ENCODE measurements around the gene CCDC88B. TPM values are rescaled to one million over a fixed set of nuclear protein-coding genes. Genes with fewer than 3 reads are reported as not detected.
A peak's percentile ranks its signal among the peaks of the same experiment; 100 is the strongest.

The CCDC88B gene
- total RNA-seq, 8 experiments from 2014 or later, result 0.90 to 8.6 (median 3.0) TPM

DNA sequence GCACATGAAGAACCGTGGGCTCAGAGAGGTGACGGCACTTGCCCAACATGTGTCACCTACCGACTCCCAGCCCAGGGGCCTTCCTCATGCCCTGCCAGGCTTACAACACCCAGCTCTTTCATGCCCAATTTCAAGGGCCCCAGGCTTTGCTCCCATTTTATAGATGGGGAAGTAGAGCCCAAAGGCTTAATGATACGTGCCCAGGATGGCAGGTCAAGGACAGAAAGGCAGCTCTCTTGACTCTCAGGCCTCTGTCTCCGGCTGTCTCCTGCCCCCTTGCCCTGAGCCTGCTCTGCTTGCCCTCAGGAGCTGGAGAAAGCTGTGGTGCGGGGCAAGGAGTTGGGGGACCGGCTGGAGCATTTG lies 9.0 kb downstream of the CCDC88B start:
- no peak for ATAC-seq (replicated peaks in 6 of 8)
- WGBS, 10 experiments, result 69 to 100% (median 92%) methylated on average over 1 to 5 of the region's 7 CpGs; no CpG with 5 or more reads in 7 of the 10 experiments
- Histone ChIP-seq H3K4me1 (replicated peaks in 1 of 2) (peaks cover 11 to 23% of the 10 kb centered on the region in 2 donors), H3K27ac (no peak overlapping the region), H3K4me3 (no peak overlapping the region)
- in situ Hi-C loops (cut with MboI; ENCODE audit: low pct_unique_long_range_greater_than_20kb in 2 of 9, low sequenced_read_pairs in 9 of 9, unreplicated experiment in 9 of 9), result no loop called here

DNA sequence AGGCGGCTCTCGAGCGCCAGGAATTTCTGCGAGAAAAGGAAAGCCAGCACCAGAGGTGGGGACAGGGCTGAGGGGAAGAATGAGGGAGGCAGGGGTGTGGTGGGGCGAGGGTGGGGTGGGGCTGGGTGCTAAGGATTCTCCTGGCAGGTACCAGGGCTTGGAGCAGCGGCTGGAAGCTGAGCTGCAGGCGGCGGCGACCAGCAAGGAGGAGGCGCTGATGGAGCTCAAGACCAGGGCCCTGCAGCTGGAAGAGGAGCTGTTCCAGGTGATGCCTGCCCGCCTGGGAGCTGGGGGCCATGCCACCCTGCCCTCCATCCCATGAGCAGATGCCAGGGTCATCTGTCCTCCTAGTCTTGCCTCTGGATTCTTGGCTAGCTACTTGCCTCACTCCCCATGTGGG lies 9.4 kb downstream of the CCDC88B start:
- in situ Hi-C loops (cut with MboI; ENCODE audit: low pct_unique_long_range_greater_than_20kb in 2 of 9, low sequenced_read_pairs in 9 of 9, unreplicated experiment in 9 of 9), result no loop called here
- no peak overlapping the region for H3K4me3 ChIP-seq
- peaks cover 10 to 23% of the 10 kb centered on the region in 2 donors for H3K4me1 ChIP-seq (replicated peaks in 1 of 2)

DNA sequence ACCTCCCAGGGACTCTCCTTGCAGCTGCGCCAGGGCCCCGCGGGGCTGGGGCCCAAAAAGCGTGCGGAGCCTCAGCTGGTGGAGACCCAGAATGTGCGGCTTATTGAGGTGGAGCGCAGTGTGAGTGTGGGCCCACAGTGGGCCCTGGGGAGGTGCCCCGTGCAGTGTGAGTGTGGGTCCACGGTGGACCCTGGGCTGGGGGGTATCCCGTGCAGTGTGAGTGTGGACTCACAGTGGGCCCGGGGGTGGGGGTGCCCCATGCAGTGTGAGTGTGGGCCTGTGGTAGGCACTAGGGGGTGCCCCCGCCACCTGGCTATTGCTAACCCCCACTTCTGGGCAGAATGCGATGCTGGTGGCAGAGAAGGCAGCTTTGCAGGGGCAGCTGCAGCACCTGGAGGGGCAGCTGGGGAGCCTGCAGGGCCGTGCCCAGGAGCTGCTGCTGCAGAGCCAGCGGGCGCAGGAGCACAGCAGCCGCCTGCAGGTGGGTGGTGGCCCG lies 11.2 kb downstream of the CCDC88B start:
- no peak overlapping the region for H3K27ac ChIP-seq
- 60 to 100% (median 98%) methylated on average over 1 to 5 of the region's 18 CpGs; no CpG with 5 or more reads in 6 of the 10 experiments for WGBS, 10 experiments
- ATAC-seq (replicated peaks in 6 of 8), result no peak

More for the DNA sequence above, 9.4 kb downstream of the CCDC88B start:
- WGBS, 10 experiments, result 48 to 85% (median 80%) methylated on average over 1 to 4 of the region's 11 CpGs; no CpG with 5 or more reads in 7 of the 10 experiments
- H3K27ac ChIP-seq, result no peak overlapping the region
- ATAC-seq (replicated peaks in 6 of 8), result no peak

DNA sequence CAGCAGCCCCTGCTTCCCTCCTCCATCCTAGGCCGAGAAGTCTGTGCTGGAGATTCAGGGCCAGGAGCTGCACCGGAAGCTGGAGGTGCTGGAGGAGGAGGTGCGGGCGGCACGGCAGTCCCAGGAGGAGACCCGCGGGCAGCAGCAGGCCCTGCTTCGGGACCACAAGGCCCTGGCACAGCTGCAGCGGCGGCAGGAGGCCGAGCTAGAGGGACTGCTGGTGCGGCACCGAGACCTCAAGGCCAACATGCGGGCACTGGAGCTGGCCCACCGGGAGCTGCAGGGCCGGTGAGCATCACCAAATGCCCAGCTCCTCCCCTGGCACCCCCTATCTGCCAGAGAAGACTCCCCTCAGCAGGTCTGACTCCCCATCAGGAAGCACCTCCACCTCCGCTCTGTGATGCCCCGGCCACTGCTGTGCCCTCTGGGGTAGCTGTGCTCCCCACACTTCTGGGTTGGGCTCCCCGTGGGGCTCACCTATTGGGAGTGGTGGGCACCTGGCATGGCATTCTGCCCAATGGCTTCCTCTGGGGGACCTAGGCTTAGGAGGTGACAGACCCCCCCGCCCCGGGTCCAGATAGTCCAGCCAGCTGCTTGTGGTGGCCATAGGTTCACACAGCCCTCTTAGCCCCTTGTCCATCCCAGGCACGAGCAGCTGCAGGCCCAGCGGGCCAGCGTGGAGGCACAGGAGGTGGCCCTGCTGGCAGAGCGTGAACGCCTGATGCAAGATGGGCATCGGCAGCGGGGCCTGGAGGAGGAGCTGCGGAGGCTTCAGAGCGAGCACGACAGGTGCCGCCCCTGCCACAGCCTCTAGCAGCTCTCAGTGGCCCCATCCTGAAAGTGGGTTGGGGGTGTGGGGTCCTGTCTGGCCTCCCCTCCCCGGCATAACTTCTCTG lies 12.3 kb downstream of the CCDC88B start:
- Histone ChIP-seq H3K27ac (no peak overlapping the region), H3K4me1 (replicated peaks in 1 of 2) (peaks cover 14 to 36% of the 10 kb centered on the region in 2 donors), H3K4me3 (no peak overlapping the region)
- 79 to 100% (median 90%) methylated on average over 1 to 9 of the region's 33 CpGs; no CpG with 5 or more reads in 4 of the 10 experiments for WGBS, 10 experiments
- in situ Hi-C loops (cut with MboI; ENCODE audit: low pct_unique_long_range_greater_than_20kb in 2 of 9, low sequenced_read_pairs in 9 of 9, unreplicated experiment in 9 of 9), result no loop called here
- ATAC-seq (replicated peaks in 6 of 8), result no peak

More for the DNA sequence above, 11.2 kb downstream of the CCDC88B start:
- peaks cover 10 to 26% of the 10 kb centered on the region in 2 donors for H3K4me1 ChIP-seq (replicated peaks in 1 of 2)
- in situ Hi-C loops (cut with MboI; ENCODE audit: low pct_unique_long_range_greater_than_20kb in 2 of 9, low sequenced_read_pairs in 9 of 9, unreplicated experiment in 9 of 9), result no loop called here
- no peak overlapping the region for H3K4me3 ChIP-seq

DNA sequence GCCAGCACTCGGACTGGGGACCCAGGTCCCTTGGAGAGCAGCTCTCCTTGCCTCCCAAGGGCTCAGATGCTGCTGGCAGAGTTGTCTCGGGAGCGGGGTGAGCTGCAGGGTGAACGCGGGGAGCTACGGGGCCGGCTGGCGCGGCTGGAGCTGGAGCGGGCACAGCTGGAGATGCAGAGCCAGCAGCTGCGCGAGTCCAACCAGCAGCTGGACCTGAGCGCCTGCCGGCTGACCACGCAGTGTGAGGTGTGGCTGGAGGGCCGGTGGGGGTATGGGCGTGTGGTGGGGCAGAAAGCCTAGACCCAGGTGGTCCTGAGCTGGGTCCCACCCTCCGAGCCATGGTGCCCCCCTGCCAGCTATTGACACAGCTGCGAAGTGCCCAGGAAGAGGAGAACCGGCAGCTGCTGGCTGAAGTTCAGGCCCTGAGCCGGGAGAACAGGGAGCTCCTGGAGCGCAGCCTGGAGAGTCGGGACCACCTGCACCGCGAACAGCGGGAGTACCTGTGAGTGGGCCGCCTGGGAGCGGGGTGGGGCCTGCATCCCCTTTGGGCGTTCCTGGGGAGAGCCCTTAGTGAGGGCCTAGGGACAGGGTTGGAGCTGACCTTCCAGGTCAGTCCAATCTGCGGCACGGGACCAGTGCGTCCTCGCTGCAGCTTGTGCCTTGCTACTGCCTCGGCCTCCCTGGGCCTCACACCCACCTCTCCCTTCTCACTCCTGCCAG lies 13.2 kb downstream of the CCDC88B start:
- ATAC-seq (replicated peaks in 6 of 8), result no peak
- in situ Hi-C loops (cut with MboI; ENCODE audit: low pct_unique_long_range_greater_than_20kb in 2 of 9, low sequenced_read_pairs in 9 of 9, unreplicated experiment in 9 of 9), result no loop called here
- H3K27ac ChIP-seq, result no peak overlapping the region
- peaks cover 22 to 41% of the 10 kb centered on the region in 2 donors for H3K4me1 ChIP-seq (replicated peaks in 1 of 2)
- no peak overlapping the region for H3K4me3 ChIP-seq
- WGBS, 10 experiments, result 60 to 94% (median 83%) methylated on average over 1 to 7 of the region's 34 CpGs; no CpG with 5 or more reads in 7 of the 10 experiments

DNA sequence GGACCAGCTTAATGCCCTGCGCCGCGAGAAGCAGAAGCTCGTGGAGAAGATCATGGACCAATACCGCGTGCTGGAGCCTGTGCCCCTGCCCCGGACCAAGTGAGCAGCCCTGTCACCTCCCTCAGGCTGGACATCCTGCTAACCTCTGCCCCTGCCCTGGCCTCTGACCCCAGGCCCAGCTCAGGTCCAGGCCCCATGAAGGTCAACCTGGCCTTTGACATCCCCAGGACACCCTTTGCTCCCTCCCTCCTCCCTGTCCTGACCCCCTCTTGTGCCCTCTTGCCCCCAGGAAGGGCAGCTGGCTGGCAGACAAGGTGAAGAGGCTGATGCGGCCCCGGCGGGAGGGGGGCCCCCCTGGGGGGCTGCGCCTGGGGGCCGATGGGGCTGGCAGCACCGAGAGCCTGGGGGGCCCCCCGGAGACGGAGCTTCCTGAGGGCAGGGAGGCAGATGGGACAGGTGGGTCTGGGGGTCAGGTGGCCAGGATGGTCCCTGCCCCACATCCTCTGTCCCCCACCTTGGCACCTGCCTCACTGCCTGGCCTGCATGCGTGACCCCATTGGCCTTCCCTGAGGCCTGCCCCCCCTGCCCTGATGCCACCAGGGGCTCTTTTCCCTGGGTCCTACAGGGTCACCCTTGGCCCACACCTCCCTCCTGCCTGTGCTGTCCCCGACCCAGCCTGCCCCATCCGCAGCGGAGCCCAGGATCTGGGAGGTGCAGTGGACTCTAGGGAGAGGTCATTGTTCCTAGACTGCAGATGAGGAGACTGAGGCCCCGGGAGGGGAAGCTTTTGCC lies 13.9 kb downstream of the CCDC88B start:
- 87% methylated on average over 3 of the region's 20 CpGs; no CpG with 5 or more reads in 9 of the 10 experiments for WGBS, 10 experiments
- peak overlapping the region in 1 of 2 donors; percentile 18 for H3K27ac ChIP-seq
- peaks cover 22 to 40% of the 10 kb centered on the region in 2 donors for H3K4me1 ChIP-seq (replicated peaks in 1 of 2)
- in situ Hi-C loops (cut with MboI; ENCODE audit: low pct_unique_long_range_greater_than_20kb in 2 of 9, low sequenced_read_pairs in 9 of 9, unreplicated experiment in 9 of 9), result no loop called here
- H3K4me3 ChIP-seq, result no peak overlapping the region
- no peak for ATAC-seq (replicated peaks in 6 of 8)

DNA sequence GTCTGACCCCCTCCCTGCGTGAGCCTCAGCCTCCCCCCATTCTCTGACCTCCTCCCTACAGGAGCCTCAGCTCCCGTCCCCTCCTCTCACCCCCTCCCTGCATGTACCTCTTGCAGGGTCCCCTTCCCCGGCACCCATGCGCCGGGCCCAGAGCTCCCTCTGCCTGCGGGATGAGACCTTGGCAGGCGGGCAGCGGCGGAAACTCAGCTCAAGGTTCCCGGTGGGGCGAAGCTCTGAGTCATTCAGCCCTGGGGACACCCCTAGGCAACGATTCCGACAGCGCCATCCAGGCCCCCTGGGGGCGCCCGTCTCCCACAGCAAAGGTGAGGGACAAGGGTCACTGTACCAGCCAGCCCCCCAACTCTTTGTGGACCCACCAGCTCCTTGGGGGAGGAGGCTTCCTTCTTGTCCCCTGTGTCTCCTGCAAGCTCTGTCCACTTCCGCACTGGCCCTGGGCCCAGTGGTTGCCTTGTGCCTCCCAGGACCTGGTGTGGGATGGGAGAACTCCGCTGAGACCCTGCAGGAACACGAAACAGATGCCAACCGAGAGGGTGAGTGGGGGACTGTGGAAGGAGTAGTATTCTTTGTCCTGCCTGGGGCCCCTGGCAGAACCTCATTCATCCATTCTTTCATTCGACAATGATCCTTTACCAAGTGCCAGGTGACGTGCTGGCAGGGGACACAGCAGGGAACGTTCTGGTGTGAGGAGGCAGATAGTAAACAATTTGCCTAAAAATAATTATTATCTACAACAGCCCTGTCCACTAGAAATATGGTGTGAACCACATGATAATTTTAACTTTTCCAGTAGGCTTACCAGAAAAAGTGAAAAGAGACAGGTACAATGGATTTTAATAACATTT lies 15.3 kb downstream of the CCDC88B start:
- WGBS, 10 experiments, result 30 to 88% (median 67%) methylated on average over 1 to 8 of the region's 23 CpGs; no CpG with 5 or more reads in 3 of the 10 experiments
- peak; percentile 23 to 76 (median 68) for ATAC-seq (replicated peaks in 6 of 8)
- in situ Hi-C loops (cut with MboI; ENCODE audit: low pct_unique_long_range_greater_than_20kb in 2 of 9, low sequenced_read_pairs in 9 of 9, unreplicated experiment in 9 of 9), result no loop called here
- peak overlapping the region in 2 of 5 donors; percentile 2 to 5 for H3K4me3 ChIP-seq
- H3K27ac ChIP-seq, result peak overlapping the region in 1 of 2 donors; percentile 54
- H3K4me1 ChIP-seq (replicated peaks in 1 of 2), result peaks cover 31 to 50% of the 10 kb centered on the region in 2 donors

DNA sequence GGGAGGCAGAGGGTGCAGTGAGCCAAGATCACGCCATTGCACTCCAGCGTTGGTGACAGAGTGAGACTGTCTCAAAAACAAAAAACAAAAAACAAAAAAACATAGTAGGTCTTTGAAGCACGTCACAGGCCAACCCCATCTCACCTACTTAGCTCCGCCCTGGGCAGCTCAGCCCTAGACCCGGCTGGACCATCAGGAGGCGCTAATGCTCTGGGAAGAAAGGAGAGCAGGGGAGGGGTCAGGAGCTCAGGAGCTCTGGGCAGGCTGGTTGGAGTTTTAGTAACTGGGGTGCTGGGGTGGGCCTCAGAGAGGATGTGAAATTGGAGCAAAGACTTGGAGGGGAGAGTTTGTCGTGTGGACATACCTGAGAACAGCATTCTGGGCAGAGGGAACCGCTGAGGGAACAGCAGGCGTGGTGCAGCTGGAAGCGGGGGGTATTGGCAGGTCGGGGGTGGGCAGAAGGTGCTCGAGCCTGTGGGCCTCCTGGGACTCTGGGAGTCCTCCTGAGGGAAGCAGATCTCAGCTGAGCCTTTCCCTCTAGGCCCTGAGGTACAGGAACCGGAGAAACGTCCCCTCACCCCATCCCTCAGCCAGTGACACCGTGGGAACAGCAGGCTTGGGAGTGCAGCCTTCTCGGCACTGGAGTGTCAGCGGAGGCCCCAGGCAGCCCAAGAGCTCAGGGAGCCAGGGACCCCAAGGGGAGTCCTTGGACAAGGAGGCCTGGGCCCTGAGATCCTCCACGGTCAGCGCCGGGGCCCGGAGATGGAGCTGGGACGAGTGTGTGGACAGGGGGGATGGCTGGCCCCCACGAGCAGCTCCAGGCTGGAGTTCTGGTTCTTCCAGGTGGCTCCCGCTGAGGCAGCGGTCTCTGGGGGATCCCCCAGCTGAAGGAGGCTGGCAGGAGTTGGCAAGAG lies 16.8 kb downstream of the CCDC88B start:
- Histone ChIP-seq H3K27ac (no peak overlapping the region), H3K4me3 (no peak overlapping the region), H3K4me1 (replicated peaks in 1 of 2) (peaks cover 28 to 45% of the 10 kb centered on the region in 2 donors)
- in situ Hi-C loops (cut with MboI; ENCODE audit: low pct_unique_long_range_greater_than_20kb in 2 of 9, low sequenced_read_pairs in 9 of 9, unreplicated experiment in 9 of 9), result no loop called here
- ATAC-seq (replicated peaks in 6 of 8), result peak in 3 of 8 experiments; percentile 2 to 8 (median 4)
- WGBS, 10 experiments, result 40 to 100% (median 84%) methylated on average over 1 to 6 of the region's 25 CpGs; no CpG with 5 or more reads in 5 of the 10 experiments

DNA sequence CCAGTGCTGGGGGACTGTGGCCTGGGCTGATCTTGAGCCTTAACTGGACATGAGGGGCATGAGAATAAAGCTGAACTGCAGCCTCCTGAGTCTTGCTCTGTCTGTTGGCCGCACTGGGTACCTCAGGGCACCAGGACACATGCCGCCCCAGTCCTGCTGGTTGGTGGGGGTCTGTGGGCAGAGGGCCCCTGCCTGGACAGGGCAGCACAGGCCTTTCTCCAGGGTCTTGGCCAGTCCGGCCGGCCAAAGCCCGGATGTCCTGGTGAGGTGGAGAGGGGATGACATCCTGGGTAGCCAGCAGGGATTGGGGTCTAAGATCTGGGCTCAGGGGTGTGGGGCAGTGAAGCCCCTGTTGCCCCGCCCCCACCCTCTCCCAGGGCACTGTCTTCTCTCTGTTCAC lies 17.4 kb downstream of the CCDC88B start:
- H3K4me3 ChIP-seq, result no peak overlapping the region
- in situ Hi-C loops (cut with MboI; ENCODE audit: low pct_unique_long_range_greater_than_20kb in 2 of 9, low sequenced_read_pairs in 9 of 9, unreplicated experiment in 9 of 9), result no loop called here
- WGBS, 10 experiments, result 100% methylated on average over 2 of the region's 6 CpGs; no CpG with 5 or more reads in 9 of the 10 experiments
- no peak for ATAC-seq (replicated peaks in 6 of 8)
- H3K27ac ChIP-seq, result no peak overlapping the region
- H3K4me1 ChIP-seq (replicated peaks in 1 of 2), result peaks cover 27 to 44% of the 10 kb centered on the region in 2 donors

DNA sequence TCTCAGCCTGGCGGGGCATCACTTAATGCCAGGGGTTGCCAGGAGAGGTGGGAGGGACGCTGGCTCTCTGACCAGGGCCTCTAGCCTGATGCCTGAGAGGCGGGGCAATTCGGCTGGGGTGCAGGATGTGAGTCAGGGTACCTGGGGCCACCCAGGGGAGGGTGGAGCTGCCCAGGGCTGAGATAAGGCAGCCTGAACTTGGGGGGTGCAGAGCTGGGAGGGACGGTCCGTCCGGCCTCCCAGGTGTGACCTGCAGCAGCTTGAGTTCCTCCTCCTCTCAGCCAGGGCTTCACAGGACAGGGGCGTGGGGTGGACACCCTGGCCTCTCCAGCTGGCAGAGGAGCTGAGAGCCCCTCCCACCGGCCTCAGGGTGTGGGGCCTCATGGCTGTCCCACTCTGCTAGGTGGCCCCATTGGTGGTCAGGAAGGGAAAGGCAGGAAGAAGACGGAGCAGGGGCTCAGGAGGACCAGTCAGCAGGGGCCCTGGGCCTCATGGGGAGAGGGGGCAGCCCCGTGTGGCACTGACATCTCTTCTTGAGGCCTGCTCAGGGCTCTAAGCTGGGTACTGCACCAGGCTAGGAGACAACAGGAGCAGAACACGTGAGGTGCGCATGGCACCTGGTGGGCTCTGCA lies 18.0 kb downstream of the CCDC88B start:
- Histone ChIP-seq H3K4me3 (peak overlapping the region in 2 of 5 donors; percentile 45 to 49), H3K27ac (peak overlapping the region; percentile 19 to 83), H3K4me1 (replicated peaks in 1 of 2) (peaks cover 27 to 44% of the 10 kb centered on the region in 2 donors)
- 88 to 100% methylated on average over 1 to 5 of the region's 13 CpGs; no CpG with 5 or more reads in 8 of the 10 experiments for WGBS, 10 experiments
- peak in 4 of 8 experiments; percentile 2 to 21 (median 3) for ATAC-seq (replicated peaks in 6 of 8)
- in situ Hi-C loops (cut with MboI; ENCODE audit: low pct_unique_long_range_greater_than_20kb in 2 of 9, low sequenced_read_pairs in 9 of 9, unreplicated experiment in 9 of 9), result no loop called here
